Measurements from ENCODE around the gene STK32C.

STK32C gene

DNA sequence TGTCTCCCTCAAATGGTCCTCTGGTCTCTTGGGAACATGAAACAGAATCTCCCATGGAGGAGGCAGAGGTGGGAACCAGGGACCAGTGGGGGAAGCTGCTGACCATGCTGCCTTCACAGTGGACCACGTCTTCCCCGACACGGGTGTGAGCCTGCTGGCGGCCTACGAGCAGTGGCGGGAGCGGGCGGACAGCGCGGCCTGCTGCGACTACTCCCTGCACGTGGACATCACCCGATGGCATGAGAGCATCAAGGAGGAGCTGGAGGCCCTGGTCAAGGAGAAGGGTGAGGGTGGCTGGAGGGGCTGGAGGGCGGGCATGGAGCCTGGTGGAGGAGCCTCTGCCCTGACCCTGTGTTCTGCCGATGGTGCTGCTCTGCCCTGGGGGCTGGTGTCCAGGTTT is 113.0 kb downstream of the STK32C start:
- no peak for DNase-seq

DNA sequence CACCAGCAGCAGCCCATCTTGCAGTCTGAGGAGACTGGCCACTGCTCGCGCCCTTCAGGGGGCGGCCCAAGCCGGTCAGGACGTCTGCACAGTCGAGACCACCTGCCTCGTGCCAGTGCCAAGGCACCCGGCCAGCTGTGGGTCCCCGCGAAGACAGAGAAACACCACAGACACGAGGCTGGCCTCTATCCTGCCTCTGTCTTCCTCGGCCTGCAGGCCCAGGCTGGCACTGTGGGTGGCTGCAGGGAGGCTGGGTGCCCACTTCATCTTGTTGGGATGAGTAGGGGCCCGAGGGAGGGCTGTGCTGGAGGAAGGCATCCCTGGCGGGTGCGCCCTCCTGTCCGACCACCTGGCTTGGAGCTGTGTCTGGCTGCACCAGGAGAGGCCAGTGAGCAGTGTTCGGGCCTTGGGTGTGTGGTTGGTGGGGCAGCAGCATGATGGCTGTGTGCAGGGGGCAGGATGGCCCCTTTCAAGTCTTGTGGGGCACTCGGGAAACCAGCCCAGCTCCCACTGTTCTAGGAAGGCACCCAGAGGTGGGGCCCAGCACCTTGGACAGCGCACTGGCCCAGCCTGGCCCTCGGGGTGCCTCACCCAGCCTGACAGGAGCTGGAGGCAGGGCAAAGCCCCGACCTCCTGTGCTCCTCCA is 113.7 kb downstream of the STK32C start:
- DNase-seq: no peak

DNA sequence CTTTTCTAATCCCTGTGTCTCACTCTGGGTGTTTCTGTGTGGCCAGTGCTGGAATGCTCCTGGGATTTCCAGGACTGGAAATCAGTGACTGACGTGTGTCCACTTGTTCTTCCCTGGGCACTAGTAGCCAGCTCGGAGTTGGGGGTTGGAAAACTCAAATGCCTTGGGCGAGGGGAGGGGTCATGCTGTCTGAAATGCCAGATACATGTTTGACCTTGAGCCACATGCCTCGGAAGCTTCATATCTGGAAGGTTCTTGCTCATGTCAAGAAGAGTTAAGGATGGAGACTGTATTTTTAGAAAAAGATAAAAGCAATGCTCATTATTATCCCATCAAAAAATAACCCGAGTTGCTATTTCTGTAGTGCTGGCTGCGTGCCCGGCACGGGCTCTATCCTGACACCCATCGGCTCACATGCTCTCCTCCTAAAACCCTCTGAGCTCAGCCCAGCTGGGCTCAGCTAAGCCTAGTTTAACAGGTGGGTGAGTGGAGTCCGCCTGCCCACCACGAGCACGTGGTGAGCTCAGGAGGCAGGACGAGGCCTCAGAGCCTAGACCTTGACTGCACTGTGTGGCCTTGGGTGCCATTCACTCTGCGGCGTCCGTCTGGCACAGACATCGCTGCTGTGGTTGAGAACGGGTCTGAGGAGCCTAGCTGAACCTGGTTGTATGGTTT is 114.6 kb downstream of the STK32C start:
- no peak for DNase-seq

DNA sequence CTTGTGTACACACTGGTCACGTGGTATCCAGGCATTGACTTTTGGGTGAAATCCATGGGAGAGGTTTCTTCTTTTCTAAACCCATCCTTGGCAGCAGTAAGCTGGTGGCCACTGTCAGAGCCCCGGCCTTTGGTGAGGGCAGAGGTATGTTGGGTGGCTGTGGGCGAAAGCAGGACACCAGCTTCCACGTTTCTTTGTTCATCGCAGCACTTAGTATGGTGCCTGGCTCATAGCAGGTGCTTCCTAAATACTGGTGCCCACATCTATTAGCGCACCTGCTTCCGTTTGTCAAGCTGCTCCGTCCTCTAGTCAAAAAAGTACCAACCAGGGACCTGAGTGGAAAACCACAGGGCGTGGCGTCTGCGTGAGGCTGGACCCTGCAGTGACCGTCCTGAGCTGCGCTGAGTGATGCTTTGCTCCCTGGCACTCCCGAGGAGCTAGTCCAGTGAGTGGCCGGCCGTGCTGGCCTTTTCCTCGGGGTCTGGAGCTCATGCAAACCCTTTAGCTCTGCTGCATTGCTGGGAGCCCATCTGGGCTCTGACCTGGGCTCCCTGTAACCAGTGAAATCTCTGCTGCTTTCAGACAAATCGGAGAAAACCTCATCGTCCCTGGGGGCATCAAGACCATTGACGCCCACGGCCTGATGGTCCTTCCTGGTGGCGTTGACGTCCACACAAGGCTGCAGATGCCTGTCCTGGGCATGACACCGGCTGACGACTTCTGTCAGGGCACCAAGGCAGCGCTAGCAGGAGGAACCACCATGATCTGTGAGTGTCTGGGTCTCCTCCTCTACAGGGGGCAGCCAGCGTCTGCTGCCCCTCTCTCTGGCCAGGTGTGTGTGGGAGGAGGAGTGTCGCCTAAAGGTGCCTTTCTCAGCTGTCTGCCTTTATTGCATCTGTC is 115.4 kb downstream of the STK32C start:
- DNase-seq: no peak

DNA sequence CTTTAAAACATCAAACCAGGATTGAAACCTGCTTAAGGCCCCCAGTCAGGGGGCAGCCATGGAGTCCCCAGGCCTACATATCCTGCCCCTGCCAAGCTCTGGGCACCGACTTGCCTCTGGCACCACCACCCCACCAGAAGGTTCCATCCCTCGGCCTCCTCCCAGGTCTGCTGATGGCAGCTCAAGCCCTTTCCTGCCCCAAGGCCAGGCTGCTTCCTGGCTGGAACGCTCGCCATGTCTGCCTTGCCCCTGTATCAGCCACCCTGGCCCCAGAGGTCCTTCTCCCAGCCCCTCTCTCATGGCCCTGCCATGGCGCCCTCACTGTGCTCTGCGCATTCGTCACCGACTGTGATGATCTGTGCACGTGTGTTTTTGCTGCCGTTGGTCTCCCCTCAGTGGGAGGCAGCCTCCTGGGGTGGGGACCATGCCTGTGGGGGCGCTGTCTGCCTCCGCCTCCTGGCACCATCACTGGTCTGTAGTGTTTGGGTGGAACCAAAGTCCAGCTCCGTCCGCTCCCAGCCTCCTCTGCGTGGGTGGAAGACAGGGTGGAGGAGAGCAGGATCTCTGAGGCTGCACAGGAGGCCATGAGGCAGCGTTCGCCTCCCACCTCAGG is 117.8 kb downstream of the STK32C start:
- no peak for DNase-seq

DNA sequence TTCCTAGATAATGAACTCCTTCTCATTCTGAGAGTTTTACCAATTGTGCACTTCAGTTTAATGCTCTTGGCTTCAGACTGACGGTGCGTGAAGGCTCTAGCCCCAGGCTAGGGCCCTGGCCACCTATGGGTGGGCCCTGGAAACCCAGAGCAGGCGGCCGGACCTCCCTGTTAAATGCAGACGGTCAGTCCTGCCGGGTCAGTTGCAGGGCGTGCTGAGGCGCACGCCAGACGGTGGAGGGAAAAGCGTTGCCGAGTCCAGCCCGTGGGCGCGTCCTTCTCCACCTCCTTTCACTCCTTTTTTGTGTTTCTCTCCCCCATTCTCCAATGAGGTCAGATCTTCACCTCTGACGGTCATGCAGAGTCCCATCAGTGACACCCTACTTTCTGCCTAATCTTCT is 118.7 kb downstream of the STK32C start:
- DNase-seq: no peak

DNA sequence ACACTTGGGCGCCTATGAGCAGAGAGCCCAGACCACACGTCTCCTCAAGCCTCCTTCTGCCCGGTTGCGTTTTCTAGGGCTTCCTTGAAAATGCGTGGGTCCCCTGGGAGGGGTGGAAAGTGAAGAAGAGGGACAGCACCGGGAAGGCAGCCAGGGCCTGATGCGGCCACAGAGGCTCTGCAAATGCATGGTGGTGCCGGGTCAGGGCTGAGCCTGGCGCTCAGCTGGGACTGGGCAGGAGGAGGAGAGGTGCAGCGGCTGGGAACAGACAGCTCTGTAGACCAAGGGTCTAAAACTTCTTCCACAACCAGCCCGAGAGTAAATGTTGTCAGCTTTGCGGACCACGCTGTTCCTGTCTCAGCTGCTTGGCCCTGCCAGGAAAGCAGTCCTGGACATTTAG is 119.4 kb downstream of the STK32C start:
- DNase-seq: no peak

DNA sequence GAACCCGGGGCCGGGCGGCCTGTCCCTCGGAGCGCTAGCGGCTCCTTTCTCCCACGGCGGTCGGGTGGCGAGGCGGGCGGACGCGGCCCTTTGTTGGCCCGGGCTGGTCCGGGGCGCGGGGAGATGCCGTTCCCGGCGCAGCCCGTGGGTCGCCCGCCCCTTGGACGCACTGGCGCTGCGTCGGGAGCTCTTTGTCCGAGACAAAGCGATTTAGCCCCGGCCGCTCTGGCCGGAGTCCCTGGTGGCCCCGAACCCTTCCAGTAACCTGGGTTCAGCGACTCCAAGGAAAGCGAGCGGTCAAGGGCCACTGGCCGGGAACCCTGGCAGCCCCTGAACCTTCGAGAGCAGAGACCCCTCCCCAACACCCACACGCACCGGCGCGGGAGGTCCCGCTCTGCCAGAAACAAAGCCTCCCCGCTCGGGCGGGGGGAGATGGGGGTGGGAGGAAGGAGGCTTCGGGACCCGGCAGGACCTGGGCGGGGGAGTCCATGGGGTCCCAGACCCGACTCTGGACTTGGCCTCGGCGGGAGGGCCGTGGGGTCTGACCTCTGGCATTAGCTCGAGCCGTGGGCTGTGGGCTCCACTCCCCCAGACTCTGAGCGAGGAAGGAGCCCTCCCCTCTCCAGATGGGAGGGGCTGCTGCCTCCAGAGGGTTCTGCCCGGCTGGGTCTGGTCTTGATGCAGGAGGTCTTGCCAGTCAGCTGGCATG is 120.2 kb downstream of the STK32C start:
- no peak for DNase-seq

DNA sequence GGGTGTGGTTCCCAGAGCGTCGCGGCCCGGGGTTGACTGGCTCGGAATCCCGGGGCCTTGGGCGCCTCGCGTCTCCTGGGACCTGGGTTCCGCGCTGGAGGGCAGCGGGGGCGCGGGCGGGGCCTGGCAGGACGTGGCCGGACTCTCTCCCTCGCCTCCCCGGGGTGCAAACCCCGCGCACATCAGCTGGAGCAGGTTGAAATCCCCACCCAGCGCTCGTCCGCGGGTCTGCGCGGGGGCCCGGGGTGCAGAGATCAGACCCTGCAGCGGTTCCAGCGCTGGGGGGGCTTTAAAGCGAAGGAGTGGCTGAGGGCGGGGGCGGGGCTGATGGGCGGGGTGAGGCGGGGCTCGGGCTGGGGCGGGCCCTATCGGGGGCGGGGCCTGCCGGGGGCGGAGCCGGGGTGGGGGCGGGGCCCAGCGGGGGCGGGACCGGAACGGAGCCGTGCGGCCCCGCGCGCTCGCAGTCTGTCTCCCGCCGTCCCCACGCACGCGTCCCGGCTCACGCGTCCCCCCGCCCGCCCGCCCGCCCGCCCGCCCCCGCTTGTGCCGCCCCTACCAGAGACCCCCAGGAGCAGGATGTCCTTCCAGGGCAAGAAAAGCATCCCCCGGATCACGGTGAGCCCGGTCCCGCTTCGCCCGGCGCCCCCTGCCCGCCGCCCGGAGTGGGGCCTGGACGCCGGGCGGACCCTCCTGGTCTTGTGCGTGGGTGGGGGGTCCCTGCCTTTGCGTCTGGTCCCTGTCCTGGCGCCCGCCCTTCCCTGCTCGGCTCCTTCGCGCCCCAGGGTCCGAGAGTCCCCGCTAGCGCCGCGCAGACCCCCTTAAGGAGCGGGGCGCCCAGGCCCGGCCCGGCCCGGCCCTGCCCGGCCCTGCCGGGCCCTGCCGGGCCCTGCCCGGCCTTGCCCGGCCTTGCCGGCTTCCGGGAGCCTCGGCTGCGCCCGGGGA is 121.0 kb downstream of the STK32C start, which contains the start of gene DPYSL4:
TSS of gene DPYSL4 (plus strand) at position 461 of the 942 bp plus-strand sequence. CDS start at position 577, 116 bp downstream.
- DNase-seq: no peak

DNA sequence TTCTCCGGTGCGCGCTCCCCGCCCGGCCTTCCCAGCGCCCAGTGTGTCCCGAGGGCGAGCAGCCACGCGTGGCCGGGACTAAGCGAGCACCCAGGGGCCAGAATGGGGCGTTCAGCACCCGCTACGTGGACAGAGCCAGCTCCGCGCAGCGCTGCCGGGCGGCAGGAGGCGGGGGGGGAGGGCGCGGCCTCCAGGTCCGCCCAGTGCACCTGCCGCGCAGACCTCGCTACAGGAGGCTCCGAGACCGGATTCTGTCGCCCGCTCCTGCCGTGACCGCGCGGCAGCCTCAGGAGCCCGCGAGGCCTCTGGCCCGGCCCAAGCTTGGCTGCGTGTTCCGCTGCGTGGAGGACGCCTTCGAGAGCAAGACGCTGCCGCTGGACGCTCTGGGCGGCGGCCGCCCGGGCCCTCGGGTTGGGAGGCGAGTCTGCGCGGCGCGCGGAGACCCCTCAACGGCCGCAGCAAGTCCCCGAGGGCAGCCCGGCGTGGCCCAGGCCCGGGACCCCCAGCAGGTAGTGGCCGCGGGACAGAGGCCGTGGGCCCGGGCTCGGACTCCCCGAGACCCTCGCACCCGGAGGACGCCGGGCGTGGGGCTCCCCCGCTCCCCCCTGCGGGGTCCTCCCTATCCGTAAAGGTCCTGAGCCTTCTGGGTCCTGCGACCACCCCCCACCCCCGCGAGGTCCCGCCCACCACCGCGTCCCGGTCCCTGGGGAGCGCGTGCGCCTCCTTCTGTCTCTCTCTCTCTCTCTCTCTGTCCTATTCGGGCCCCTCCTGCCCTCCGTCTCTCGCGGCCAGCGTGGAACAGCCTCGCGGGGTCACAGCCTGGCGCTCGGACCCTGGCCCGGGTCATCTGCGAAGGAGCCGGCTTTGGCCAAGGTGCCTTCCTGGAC is 121.9 kb downstream of the STK32C start:
- DNase-seq: no peak

DNA sequence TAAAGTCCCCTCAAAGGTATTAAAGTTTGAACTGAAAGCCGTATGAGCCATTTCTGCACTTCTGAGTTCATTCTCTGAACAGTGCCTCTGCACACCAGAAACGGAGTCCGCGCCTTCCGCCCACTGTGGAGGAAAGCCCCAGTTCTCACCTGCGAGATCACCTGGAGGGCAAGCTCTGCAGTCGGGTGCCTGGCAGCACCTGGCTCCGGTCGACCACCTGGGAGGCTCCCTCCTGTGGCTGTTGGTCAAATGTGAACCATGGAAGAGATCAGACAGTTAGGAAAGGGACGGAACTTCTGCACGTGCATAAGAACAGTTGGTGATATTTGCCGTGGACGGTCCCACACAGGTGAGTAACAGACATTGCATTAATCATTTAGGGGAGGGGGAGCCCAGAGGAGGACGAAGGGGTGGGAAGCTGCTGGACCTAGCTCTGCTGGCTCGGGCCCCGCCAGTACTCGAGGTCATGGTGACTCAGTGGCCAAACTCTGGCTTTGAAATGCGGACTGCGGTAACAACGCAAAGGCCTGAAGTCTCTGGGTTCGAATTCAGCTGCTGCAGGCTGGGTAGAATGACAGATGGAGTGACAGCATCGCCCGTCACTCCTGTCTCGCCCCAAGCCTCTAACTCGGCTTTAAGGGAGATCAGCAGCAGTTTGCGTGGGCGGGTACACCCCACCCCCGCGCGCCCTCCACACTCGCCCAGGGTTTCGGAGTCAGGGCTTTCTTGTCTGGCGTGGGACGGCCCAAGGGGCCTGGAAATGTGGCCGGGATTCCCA is 122.7 kb downstream of the STK32C start:
- no peak for DNase-seq

DNA sequence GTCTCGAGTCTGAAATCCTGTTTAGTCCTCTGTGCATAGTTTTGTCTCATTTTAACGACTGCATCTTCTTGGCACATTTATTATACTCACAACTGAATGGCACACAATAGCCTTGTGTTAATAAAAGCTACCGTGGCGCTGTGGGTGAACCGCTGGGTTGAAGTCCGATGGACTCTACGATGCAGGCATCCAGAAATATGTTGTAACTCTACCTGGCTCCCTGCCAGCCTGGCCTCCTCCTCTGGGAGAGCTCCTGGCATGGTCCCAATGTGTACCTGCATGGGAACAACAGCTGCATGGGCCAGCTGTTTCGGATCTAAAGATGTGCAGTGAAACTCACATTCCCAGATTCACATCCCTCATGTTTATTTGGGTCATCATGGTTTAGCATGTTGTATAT is 124.7 kb downstream of the STK32C start:
- no peak for DNase-seq

DNA sequence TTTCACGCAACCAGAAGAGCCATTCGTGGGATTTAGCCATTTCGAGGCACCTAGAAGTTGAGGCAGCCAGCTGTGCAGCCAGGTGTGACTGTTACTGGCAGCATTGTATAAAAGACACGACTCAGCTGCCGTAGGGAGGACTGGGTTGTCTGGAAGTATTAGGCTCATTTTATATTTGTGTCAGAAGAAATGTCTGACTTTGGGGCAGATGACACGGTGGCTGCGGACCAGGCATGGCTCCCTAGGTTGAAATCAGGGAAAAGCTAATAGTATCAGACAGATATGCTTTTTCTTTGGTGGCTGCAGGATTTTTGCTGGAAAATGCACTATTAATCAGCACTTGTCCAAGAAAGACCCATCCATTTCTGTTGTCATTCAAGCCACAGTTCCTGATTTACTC is 125.2 kb downstream of the STK32C start:
- no peak for DNase-seq

DNA sequence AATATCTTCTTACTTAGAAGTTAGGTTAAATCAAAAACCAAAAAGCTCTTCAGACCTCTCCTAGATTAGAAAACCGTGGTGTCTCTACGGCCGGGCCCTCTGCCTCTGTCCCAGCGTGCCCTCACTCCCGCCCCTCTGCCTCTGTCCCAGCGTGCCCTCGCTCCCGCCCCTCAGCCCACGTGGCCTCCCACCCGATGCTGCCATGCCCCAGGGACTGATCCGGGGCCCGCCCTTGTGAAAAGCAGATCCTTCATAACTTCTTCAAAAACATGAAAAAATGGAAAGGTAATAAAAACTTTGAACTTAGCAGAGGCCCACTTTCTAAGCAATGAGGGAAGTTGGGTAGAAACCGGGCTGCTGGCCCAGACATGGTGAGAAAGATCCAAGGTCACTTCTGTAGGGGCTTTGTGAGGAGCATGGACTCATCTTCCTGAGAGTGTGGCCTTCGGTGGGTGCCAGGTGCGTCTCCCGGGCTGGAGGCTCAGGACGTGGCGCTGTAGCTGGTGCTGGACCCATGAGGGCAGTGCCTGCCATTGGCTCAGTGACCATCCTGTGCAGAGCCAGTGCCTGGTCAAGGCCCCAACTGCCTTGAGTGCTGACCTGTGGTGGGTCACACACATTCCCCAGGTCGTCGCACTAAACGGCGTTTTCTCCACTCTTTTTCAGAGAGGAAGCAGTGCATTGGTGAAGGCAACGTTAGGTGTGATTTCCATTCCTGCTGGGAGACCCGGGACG is 125.9 kb downstream of the STK32C start:
- no peak for DNase-seq

DNA sequence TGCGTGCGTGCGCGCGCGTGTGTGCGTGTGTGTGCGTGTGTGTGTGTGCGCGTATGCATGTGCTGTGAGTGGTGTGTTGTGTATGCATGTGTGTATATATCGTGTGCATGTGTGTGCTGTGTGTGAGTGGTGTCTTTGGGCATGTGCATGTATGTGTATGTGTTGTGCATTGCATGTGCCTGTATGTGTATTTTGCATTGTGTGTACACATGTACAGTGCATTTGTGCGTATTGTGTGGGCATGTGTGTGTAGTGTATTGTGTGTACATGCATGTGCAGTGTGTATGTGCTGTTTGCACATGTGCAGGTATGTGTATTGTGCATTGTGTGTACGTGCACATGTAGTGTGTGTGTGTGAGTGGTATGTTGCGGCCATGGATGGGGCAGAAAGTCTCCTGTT is 127.0 kb downstream of the STK32C start:
- DNase-seq: no peak

DNA sequence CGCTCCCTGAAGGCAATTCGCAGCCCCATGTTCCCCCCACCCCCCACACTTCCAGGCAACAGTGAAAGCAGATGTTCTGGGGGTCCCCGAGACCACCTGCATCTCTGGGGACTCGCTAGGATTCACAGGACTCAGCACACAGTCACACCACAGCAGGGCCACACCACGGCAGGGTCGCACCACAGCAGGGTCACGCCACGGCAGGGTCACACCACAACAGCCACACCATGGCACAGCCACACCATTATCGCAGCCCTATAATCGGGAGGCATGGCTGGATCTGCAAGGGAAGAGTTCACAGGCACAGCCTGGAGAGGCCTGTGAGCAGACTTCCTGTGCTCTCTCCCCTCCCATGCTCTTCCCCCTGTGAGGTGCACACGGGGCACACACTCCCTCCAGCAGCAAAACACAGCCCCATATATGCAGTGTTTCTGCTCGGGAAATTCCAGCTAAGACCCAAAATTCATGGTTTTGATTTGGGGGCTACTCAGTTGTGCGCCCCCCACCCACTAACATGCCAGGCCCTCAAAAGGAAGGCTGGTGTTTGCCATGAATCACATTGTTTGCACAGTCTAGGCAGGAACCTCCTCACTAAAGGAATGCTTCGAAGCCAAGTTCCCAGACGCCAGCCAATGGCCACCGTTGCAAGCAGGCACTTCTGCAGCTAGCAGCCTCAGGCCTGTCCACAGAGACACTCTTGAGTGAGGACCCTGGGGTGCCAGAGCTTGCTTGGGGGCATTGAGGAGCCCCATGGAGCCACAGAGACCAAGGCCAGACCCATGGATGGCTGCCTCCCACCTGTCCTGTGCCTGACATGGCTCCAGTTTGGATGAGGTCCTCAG is 128.0 kb downstream of the STK32C start:
- no peak for DNase-seq

DNA sequence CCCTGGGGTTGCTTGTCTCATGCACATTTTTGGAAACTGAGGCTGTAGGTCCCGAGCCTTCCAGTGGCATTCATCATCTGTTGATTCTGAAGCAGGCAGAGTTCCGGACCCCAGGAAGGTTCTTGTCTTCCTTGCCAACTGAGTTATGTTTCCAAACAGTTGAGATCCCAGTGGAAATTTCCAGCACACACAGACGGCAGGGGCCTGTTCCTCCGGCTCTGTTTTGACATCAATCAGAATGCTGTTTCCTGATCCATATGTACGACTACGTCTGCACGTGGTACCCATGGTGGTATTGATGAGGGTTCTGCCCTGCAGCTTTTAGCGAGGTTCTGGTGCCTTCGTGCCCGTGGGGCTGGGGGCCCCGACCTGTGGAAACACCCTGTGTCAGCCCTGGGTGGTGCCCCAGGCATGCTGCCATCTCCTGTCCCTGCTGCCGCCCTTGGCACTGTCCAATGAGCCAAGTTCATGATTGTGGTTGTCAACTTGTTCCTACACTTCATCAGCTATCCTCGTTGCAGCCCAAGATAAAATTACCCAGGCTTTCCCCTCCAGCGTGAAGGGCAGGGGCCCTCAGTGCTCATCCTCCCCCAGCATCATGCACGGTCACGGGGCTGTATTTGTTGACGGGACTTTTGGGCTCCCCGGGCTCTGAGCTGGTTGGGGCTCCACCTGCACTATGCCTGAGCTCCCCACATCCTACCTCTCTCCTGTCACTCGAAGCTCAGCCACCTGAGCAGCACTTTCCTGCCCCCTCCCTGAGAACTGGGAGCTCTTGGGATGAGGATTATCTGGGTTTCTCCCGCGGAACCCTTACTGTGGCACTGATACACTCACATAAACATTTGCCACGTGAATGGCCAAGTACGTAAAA is 128.8 kb downstream of the STK32C start:
- no peak for DNase-seq
